ENCODE data around the gene CERS3.
"Not testable (repeated sequence)": the region's sequence is repeated elsewhere in the genome, so short reads cannot be mapped to it uniquely, and the experiment has no call there.

CERS3 gene

GRCh38 chr15:100457201-100457600 is 71.5 kb downstream of the CERS3 start:
- TF ChIP-seq, protein P1, sequence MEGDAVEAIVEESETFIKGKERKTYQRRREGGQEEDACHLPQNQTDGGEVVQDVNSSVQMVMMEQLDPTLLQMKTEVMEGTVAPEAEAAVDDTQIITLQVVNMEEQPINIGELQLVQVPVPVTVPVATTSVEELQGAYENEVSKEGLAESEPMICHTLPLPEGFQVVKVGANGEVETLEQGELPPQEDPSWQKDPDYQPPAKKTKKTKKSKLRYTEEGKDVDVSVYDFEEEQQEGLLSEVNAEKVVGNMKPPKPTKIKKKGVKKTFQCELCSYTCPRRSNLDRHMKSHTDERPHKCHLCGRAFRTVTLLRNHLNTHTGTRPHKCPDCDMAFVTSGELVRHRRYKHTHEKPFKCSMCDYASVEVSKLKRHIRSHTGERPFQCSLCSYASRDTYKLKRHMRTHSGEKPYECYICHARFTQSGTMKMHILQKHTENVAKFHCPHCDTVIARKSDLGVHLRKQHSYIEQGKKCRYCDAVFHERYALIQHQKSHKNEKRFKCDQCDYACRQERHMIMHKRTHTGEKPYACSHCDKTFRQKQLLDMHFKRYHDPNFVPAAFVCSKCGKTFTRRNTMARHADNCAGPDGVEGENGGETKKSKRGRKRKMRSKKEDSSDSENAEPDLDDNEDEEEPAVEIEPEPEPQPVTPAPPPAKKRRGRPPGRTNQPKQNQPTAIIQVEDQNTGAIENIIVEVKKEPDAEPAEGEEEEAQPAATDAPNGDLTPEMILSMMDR (conservative IDR thresholded peaks at IDR 0.05) = no peak
- TF ChIP-seq ZFX (IDR thresholded peaks at IDR 0.05) = no peak

DNA sequence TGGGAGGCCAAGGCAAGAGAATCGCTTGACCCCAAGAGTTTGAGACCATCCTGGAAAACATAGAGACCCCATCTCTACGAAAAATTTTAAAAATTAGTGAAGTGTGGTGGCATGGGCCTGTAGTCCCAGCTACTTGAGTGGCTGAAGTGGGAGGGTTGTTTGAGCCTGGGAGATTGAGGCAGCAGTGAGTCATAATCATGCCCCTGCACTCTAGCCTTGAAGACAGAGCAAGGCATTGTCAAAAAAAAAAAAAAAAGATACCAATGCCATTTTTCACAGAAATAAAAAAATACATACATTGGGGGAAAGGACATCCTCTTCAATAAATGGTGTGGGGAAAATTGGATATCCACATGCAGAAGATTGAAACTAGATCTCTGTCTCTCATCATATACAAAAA is 74.6 kb downstream of the CERS3 start:
- no peak for TF ChIP-seq ZFX (IDR thresholded peaks at IDR 0.05)
- TF ChIP-seq, protein P1 (conservative IDR thresholded peaks at IDR 0.05) = no peak
- H3K27ac ChIP-seq = no peak overlapping the region

More at GRCh38 chr15:100457201-100457600, 71.5 kb downstream of the CERS3 start:
- no peak overlapping the region for H3K27ac ChIP-seq

DNA sequence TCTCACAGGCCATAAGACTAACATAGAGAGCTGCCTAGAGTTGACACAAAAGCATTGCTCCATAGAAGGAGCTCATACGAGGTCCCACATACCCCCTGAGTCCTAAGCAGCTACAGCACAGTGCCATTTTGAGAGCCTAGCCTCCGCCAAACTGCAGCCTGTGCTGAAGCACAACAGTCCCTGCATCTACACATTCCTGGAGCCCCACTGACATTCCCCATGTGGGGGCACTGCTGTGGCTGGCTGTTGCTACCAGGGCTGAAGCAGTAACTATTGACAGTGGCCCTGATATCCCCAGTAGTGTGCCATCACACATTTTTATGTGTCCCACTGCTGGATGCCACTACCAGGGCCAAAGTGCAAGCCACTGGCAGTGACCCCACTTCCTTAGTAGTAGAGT is 80.3 kb downstream of the CERS3 start:
- TF ChIP-seq, protein P1 (conservative IDR thresholded peaks at IDR 0.05) = no peak
- no peak for TF ChIP-seq ZFX (IDR thresholded peaks at IDR 0.05)

GRCh38 chr15:100441063-100441462 is 87.7 kb downstream of the CERS3 start:
- not testable (repeated sequence) for H3K27ac ChIP-seq

More for the DNA sequence above, 80.3 kb downstream of the CERS3 start:
- no peak overlapping the region for H3K27ac ChIP-seq

GRCh38 chr15:100439514-100439913 is 89.2 kb downstream of the CERS3 start:
- TF ChIP-seq, protein P1 (conservative IDR thresholded peaks at IDR 0.05) = no peak
- TF ChIP-seq ZFX (IDR thresholded peaks at IDR 0.05) = no peak
- no peak overlapping the region for H3K27ac ChIP-seq

- H3K27ac ChIP-seq = no peak overlapping the region
- TF ChIP-seq, protein P1 (conservative IDR thresholded peaks at IDR 0.05) = no peak
- no peak for TF ChIP-seq ZFX (IDR thresholded peaks at IDR 0.05)
Observed at GRCh38 chr15:100438570-100438969, 90.2 kb downstream of the CERS3 start.

DNA sequence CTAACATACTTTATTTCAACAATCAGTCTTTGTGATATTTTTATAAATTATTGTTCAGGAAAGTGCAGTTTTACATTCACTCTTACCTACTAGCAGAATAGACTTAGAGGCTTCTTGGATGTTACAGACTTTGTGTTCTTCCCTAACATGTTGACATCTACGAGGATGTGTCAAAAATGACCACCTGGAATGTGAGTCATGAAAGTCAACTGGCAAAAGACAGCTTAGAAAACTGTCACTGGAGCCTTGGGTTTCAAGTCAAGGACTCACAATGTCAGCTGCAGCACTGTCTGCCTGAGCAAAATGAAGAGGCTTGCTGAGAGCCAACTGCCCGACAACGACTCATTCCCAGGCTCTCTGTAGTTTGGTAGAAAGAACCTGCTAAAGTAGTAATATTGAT is 91.5 kb downstream of the CERS3 start:
- H3K27ac ChIP-seq = no peak overlapping the region
- TF ChIP-seq, protein P1 (conservative IDR thresholded peaks at IDR 0.05) = no peak
- TF ChIP-seq ZFX (IDR thresholded peaks at IDR 0.05) = no peak

DNA sequence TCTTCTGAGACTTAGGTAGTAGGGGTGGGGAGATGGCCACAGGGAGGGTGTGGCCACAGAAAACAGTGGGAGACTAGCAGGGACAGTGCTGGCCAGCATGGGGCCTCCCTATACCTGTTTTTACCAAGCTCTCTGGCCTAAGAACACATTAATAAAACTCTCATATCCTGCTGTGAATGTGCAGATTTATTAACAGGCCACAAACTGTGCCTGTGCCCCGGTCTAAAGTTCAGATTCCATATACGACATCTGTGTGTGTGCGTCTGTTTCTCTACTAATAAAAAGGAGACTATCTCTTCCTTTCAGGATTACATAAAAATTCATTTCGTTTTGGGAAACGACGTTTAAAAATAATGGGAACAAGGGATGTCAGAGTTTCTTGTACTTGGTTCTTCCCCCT is 94.2 kb downstream of the CERS3 start:
- no peak overlapping the region for H3K27ac ChIP-seq
- TF ChIP-seq ZFX (IDR thresholded peaks at IDR 0.05) = no peak

GRCh38 chr15:100434038-100434437 is 94.7 kb downstream of the CERS3 start:
- TF ChIP-seq ZFX (IDR thresholded peaks at IDR 0.05) = no peak
- TF ChIP-seq, protein P1 (conservative IDR thresholded peaks at IDR 0.05) = no peak
- H3K27ac ChIP-seq = no peak overlapping the region

All from C4-2B (cell line).